HepG2 (cell line): ENCODE data around the gene PPP1R27. TPM values are rescaled to one million over a fixed set of nuclear protein-coding genes. Genes with fewer than 3 reads are reported as not detected.

Experiments
- FOXO1 ChIP-seq: sonication (generic); formaldehyde crosslinking; IDR thresholded peaks from 2 replicates; pipeline ENCODE4 v1.4.0; 2020; ENCODE audit warnings: missing genetic modification reagents
- GPN1 ChIP-seq: sonication (generic); formaldehyde crosslinking; IDR thresholded peaks from 2 replicates; pipeline ENCODE4 v1.5.1; 2020; ENCODE audit warnings: missing genetic modification reagents, borderline replicate concordance
- IRF1 ChIP-seq: sonication (generic); formaldehyde crosslinking; IDR thresholded peaks from 2 replicates; pipeline ENCODE4 v1.4.0; 2020; ENCODE audit warnings: low read depth, mild to moderate bottlenecking, missing genetic modification reagents
- MED8 ChIP-seq: sonication (generic); formaldehyde crosslinking; IDR thresholded peaks from 2 replicates; pipeline ENCODE4 v1.8.1; 2023; ENCODE audit warnings: mild to moderate bottlenecking, missing genetic modification reagents; ENCODE audit not compliant: insufficient replicate concordance
- NFKB2 ChIP-seq: sonication (generic); formaldehyde crosslinking; IDR thresholded peaks from 2 replicates; pipeline ENCODE4 v1.4.0; 2020; ENCODE audit warnings: missing genetic modification reagents, borderline replicate concordance
- NR2C2 ChIP-seq: sonication (generic); formaldehyde crosslinking; IDR thresholded peaks from 2 replicates; pipeline ENCODE4 v1.4.0; 2020; ENCODE audit warnings: missing genetic modification reagents, mild to moderate bottlenecking, moderate library complexity, borderline replicate concordance
- POGK ChIP-seq: sonication (generic); formaldehyde crosslinking; conservative IDR thresholded peaks from 2 replicates; pipeline ENCODE4 v1.8.0; 2022; ENCODE audit warnings: mild to moderate bottlenecking, moderate library complexity, missing genetic modification reagents
- RBAK ChIP-seq: sonication (generic); formaldehyde crosslinking; IDR thresholded peaks from 2 replicates; pipeline ENCODE4 v1.5.1; 2020; ENCODE audit warnings: mild to moderate bottlenecking, missing genetic modification reagents
- RORA ChIP-seq: sonication (generic); formaldehyde crosslinking; IDR thresholded peaks from 2 replicates; pipeline ENCODE4 v1.5.0; 2020; ENCODE audit warnings: mild to moderate bottlenecking, missing genetic modification reagents, moderate library complexity
- TSC22D2 ChIP-seq: sonication (generic); formaldehyde crosslinking; IDR thresholded peaks from 2 replicates; pipeline ENCODE4 v1.5.1; 2020; ENCODE audit warnings: missing genetic modification reagents, mild to moderate bottlenecking, borderline replicate concordance
- ZBTB1 ChIP-seq: sonication (generic); formaldehyde crosslinking; IDR thresholded peaks from 2 replicates; pipeline ENCODE4 v1.4.0; 2020; ENCODE audit warnings: missing genetic modification reagents, borderline replicate concordance
- ZBTB42 ChIP-seq: sonication (generic); formaldehyde crosslinking; IDR thresholded peaks from 2 replicates; pipeline ENCODE4 v1.5.0; 2020; ENCODE audit warnings: mild to moderate bottlenecking, missing genetic modification reagents
- ZMAT5 ChIP-seq: sonication (generic); formaldehyde crosslinking; IDR thresholded peaks from 2 replicates; pipeline ENCODE4 v1.5.0; 2020; ENCODE audit warnings: mild to moderate bottlenecking, low read depth, missing genetic modification reagents, borderline replicate concordance
- ZMYM3 ChIP-seq: sonication (generic); formaldehyde crosslinking; IDR thresholded peaks from 2 replicates; pipeline ENCODE4 v1.5.1; 2020; ENCODE audit warnings: mild to moderate bottlenecking, missing genetic modification reagents
- ZNF841 ChIP-seq: sonication (generic); formaldehyde crosslinking; IDR thresholded peaks from 2 replicates; pipeline ENCODE4 v1.8.1; 2023; ENCODE audit warnings: missing genetic modification reagents, borderline replicate concordance
- polyA plus RNA-seq, 8 experiments: library from polyadenylated mRNA; depleted of rRNA in 3 of 8; stranded (reverse) in 7 of 8; unstranded in 1 of 8; fragments of >200 nt; fragmentation: Illumina TruSeq in 4 of 8; extraction: Trizol in 4 of 8; gene quantifications; 2 replicates each; pipeline versions ENCODE4 v1.2.1 to v1.2.3, GENCODE V29; 2011 to 2016; ENCODE audit warnings: low read depth in 4 of 8, missing spikeins in 1 of 8, mixed read lengths in 1 of 8; ENCODE audit not compliant: insufficient read depth in 1 of 8
- total RNA-seq, 5 experiments: library from RNA; depleted of rRNA; stranded (reverse); fragments of >200 nt; fragmentation: Illumina TruSeq; extraction: Trizol; gene quantifications; 2 replicates each; pipeline ENCODE4 v1.2.3, GENCODE V29; 2016; ENCODE audit warnings: low read depth in 1 of 5
- TF ChIP-seq, protein P1 (sequence below): sonication (generic); formaldehyde crosslinking; IDR thresholded peaks from 2 replicates; pipeline ENCODE4 v1.9.0; 2021; ENCODE audit warnings: missing genetic modification reagents, borderline replicate concordance
- TF ChIP-seq, protein P2 (sequence below): IDR thresholded peaks from 2 replicates; pipeline ENCODE4 v1.6.1; 2016; ENCODE audit warnings: low read depth, control low read depth
- TF ChIP-seq, protein P3 (sequence below): sonication (generic); formaldehyde crosslinking; IDR thresholded peaks from 2 replicates; pipeline ENCODE4 v1.5.1; 2020; ENCODE audit warnings: missing genetic modification reagents, mild to moderate bottlenecking, borderline replicate concordance

Gene PPP1R27
- total and polyA plus RNA-seq, 2 of the 13 experiments (the other 11 are each of a cell fraction or from before 2014, with no cell fraction given): 0.17 to 1.00 TPM

DNA sequence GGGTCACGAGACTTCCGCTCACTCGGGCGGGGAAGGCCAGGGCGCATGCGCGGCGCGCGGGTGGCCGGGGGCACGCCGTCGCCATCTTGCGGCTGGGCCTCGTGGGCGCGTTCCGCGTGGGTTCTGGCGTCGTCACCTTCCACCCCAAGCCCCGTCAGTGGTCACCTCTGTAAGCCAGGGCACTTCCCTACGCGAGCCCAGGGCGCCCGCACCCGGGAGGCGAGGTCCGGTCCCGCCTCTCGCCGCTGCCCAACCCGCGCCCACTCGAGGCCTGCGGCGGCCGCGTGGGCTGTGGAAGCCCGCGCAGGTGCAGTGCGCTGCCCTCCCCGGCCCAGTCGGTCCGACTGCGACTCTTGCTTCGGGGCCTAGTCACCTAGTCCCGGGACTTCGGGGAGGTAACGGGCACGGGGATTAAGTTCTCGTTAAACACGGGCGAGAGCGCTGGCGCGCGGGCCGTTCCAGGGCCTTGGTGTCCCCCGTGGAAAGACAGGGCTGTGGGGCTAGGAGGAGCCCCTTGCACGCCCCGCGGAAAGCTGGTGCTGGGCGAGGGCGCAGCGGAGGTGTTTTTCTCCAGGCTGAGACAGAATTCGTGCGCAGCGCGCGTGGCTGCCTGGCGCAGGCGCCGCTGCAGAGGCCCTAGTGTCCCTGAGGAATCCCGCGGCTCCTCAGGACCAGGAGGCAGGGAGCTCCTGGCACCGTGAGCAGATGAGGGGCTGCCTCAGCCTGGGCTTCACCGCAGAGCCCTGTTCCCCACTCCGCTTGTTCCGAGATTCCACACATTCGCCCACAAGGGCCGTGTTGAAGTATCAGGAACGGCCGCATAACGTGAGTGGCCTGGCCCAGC lies 36.8 kb upstream of the PPP1R27 start (continued):
- TF ChIP-seq ZNF841 (CRISPR knock-in tag) (peak; percentile 95), MED8 (CRISPR knock-in tag) (peak; percentile 85), TSC22D2 (CRISPR knock-in tag) (peak; percentile 97), POGK (CRISPR knock-in tag) (peak; percentile 95), NFKB2 (CRISPR knock-in tag) (peak; percentile 87), GPN1 (CRISPR knock-in tag) (no peak), ZMAT5 (CRISPR knock-in tag) (peak; percentile 94; the same call in 1 of the 2 replicates), RORA (CRISPR knock-in tag) (no peak), RBAK (CRISPR knock-in tag) (0 out of 2 replicates have a peak, but pooled peaks have one; percentile 44), ZBTB1 (CRISPR knock-in tag) (no peak), IRF1 (CRISPR knock-in tag) (no peak), ZMYM3 (CRISPR knock-in tag) (no peak; the same call in 1 of the 2 replicates), ZBTB42 (peak; percentile 88; the same call in 1 of the 2 replicates), FOXO1 (CRISPR knock-in tag) (peak; percentile 64; the same call in 1 of the 2 replicates), NR2C2 (CRISPR knock-in tag) (peak; percentile 95)
- TF ChIP-seq, protein P1, sequence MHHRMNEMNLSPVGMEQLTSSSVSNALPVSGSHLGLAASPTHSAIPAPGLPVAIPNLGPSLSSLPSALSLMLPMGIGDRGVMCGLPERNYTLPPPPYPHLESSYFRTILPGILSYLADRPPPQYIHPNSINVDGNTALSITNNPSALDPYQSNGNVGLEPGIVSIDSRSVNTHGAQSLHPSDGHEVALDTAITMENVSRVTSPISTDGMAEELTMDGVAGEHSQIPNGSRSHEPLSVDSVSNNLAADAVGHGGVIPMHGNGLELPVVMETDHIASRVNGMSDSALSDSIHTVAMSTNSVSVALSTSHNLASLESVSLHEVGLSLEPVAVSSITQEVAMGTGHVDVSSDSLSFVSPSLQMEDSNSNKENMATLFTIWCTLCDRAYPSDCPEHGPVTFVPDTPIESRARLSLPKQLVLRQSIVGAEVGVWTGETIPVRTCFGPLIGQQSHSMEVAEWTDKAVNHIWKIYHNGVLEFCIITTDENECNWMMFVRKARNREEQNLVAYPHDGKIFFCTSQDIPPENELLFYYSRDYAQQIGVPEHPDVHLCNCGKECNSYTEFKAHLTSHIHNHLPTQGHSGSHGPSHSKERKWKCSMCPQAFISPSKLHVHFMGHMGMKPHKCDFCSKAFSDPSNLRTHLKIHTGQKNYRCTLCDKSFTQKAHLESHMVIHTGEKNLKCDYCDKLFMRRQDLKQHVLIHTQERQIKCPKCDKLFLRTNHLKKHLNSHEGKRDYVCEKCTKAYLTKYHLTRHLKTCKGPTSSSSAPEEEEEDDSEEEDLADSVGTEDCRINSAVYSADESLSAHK (CRISPR knock-in tag): no peak; the same call in 1 of the 2 replicates
- TF ChIP-seq, protein P2, sequence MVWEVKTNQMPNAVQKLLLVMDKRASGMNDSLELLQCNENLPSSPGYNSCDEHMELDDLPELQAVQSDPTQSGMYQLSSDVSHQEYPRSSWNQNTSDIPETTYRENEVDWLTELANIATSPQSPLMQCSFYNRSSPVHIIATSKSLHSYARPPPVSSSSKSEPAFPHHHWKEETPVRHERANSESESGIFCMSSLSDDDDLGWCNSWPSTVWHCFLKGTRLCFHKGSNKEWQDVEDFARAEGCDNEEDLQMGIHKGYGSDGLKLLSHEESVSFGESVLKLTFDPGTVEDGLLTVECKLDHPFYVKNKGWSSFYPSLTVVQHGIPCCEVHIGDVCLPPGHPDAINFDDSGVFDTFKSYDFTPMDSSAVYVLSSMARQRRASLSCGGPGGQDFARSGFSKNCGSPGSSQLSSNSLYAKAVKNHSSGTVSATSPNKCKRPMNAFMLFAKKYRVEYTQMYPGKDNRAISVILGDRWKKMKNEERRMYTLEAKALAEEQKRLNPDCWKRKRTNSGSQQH (CRISPR knock-in tag): 0 out of 2 replicates have a peak, but pooled peaks have one; percentile 38
- TF ChIP-seq, protein P3, sequence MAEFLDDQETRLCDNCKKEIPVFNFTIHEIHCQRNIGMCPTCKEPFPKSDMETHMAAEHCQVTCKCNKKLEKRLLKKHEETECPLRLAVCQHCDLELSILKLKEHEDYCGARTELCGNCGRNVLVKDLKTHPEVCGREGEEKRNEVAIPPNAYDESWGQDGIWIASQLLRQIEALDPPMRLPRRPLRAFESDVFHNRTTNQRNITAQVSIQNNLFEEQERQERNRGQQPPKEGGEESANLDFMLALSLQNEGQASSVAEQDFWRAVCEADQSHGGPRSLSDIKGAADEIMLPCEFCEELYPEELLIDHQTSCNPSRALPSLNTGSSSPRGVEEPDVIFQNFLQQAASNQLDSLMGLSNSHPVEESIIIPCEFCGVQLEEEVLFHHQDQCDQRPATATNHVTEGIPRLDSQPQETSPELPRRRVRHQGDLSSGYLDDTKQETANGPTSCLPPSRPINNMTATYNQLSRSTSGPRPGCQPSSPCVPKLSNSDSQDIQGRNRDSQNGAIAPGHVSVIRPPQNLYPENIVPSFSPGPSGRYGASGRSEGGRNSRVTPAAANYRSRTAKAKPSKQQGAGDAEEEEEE (CRISPR knock-in tag): no peak
